GM18517 (cell line): ENCODE results near the gene TRAF7.
"Not testable (repeated sequence)": the region's sequence is repeated elsewhere in the genome, so short reads cannot be mapped to it uniquely, and the experiment has no call there.

Experiments
- ATAC-seq: cut with Tn5 transposase; IDR thresholded peaks from one replicate; pipeline ENCODE4 v1.9.1; 2021; ENCODE audit warnings: mild to moderate bottlenecking, moderate library complexity; ENCODE audit not compliant: unreplicated experiment

TRAF7 gene

DNA sequence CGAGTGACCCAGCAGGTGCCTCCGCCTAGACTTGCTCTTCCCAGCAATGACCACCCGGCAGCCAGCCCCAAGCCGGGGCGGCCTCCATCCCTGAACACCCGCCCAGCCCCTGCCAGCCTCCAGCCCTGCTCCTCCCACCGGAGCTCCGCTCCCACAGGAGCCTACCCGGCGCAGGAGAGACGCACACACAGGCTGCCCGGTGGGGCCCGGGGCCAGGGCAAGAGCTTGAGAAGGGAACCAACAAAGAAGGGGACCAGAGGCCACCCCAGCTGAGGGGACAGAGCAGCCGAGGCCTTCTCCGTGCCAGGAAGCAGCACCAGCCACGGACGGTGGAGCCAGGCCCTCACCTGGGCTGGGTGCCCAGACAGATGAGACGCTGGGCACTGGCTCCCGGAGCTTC is 33.7 kb upstream of the TRAF7 start:
- ATAC-seq: no peak

DNA sequence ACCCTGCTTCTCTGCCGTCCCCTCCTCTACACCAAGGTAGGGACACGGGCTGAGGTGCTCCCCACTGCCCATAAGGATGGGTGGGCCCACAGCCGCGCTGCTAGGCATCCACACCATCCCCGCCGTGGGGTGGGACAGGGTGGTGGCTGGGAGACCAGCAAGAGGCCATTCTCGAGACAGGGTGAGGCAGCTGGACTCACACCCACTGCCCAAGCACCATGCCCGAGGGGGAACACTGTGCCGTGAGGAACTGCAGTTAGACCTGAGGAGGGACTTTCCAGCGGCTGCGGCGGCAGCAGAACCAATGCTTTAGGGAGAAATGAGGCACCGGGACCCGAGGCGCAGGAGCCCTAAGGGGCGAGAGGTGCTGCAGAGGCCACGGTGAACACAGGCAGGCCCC is 33.2 kb upstream of the TRAF7 start:
- ATAC-seq: no peak

DNA sequence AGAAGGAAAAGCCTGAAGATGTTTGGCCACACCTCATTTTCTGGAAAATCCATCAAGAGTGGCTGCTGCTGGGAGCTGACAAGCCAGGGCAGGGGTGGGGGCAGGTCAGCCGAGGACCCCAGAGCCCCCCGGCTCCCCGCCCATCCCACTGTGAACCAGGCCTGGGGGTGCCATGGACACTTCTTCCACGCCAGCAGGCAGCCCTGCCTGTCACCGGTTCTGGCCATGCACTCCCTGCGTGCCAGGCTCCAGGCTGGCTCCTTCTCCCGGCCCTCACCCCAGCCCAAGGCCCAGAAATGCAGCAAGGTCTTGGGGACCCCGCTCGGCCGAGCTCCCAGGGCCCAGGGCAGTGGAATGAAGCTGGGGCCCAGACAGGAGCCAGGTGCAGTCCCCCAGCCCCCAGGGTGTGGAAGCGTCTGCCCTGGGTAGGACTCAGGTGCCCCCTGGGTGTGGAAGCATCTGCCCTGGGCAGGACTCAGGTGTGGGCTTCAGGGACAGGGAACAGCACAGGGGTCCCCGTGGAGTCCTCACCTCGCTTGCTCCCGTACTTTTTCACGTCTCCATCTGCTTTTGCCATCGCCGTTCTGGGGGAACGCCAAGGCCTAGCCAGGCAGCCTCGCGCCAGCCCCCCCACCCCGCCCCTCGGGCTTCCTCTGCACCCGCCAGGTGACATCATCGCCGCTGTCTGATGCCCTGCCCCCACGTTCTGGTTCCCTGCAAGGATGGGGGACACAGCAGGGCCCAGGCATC is 32.5 kb upstream of the TRAF7 start:
- ATAC-seq: not testable (repeated sequence)

DNA sequence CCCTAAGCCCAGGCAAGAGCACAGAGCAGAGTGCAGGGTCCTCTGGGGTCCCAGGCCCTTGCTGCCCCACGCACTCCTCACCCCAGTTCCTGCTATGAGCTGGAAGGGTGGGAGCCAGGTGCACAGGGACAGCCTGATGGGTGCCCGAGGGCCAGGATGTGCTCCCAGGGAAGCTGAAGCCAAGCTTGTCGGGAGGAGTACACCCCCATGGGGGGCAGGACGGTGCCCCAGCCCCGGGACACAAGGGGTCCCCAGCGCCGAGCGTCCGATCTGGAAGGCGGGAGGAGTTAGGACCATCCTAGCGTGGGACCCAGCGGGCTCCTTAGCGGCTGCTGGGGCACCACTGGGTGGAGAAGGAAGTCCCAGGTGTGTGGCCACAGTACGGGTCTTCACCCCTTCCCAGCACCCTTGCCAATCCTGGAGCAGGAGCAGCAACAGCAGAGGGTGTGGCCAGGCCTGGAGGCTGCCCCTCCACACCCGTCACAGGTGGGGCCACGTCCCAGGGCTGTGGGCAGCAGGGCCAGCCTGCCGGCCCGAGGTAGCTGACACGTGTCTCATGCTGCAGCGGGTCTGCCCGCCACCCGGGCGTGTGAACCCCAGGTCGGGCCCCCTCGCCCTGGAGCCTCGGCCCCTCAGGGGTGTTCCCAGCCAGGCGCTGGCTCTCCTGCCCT is 31.7 kb upstream of the TRAF7 start:
- ATAC-seq: not testable (repeated sequence)

DNA sequence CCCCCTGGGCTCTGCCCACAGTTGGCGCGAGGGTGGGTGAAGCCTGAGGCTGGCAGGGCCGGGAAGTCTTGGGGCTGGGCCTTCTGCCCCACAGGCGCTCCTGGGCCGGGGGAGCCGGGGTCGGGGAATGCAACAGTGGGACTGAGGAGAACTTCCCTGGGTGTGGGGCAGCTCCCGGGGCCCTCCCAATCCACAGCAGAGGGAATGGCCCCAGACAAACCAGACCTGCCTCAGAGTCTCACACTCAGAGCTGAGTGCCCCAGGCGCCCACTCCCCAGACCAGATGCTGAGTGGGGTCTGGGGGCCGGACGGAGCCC is 31.2 kb upstream of the TRAF7 start:
- not testable (repeated sequence) for ATAC-seq

DNA sequence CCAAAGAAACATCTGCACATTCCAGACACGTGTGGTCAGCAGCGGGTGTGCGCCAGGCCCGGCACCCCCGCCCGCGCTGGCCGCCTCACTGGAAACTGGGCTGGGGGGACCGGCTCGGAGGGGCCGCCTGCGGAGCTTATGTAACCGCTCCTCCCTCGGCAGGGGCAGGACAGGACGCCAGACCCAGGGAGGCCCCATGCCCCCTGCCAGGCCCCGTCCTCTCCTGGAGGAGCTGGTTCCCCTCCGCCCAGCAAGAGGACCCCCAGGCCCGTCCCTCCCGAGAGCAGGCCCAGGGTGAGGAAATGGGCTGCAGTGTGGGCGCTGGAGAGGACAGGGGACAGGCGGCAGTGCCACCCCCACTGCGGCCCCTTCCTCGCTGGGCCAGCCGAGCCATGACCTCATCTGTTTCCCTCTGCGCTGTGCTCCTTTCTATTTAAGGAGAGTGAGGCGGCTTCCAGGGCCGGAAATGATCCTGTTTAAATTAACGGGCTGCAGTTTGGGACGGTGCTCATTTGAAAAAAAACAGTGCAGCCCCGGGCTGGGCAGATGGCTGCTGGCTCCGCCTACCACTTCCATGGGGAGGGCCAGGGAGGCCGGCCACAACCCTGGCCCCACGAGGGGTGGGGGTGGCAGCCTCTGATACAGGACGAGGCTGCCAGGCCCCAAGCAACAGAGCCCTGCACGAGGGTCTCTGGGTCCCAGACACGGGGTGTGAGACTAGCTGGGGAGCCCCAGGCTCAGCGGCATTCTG is 30.7 kb upstream of the TRAF7 start:
- not testable (repeated sequence) for ATAC-seq

DNA sequence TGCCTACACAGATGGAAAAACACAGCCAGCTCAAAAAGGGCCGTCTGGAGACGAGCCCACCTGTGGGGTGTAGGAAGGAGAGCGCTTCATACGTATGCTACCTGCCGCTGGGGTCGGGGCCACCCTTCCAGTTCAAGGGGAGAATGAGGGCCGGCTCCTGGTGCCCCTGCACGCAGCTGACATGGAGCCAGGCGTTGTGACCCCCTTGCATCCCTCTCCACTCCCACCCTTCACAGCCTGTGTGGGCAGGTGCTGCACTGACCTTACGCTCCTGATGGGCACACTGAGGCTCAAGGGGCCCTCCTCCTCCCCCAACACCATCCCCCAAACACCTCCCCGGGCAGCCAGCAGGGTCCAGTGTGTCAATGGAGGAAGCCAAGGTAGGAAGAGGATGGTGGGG is 30.0 kb upstream of the TRAF7 start:
- not testable (repeated sequence) for ATAC-seq

DNA sequence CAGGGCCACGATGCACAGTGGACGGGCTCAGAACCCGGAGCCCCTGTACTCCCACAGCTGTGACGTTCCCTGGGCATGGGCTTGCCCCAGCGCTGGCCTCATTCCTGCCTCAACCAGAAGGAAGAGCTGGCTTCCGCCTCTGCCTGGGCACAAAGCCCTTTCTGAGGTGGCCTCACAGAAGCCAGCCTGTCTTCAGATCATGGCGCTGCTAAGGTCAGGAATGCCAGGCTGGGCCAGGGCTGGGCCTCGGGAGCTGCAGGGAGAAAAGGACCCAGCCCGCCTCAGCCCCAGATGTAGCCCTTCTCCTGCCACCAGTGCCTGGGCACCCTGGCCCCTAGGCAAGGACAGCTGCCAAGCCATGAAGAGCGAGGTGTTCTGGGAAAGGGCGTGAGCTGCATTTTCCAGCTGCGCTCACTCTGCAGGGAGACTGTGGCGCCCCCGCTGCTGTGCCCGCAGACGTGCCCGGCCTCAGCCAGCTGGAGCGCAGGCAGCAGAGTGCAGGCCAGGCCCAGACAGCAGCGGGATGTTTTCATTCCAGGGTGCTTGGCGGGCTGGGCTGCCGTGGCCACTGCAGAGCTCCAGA is 29.3 kb upstream of the TRAF7 start:
- not testable (repeated sequence) for ATAC-seq

DNA sequence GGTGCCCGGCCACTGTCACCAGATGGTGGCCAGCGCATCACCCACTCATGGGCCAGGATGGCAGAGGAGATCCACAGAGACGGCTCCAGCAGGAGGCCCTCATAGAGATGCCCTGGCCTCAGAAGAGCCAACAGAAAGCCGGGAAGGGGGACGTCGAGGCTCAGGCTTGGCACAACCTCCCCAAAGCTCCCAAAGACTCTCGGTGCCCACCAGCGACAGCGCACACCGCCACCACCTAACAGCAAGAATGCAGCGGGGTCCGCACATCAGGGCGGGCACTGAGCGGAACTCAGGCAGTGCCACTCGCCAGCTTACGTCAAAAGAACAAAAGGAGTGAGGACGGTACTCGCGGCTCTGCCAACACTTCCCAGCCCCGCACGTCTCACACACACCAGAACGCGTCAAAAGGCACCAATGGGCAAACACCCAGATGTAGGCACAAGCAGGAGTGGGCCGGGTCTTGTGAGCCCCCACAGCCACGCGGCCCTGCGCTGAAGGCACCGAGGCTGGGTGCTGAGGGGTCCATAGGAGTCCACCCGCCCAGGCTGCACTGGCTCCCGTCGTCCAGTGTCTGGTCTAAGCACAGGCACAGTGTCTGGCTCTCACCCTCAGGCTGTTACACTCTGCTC is 28.5 kb upstream of the TRAF7 start:
- not testable (repeated sequence) for ATAC-seq

DNA sequence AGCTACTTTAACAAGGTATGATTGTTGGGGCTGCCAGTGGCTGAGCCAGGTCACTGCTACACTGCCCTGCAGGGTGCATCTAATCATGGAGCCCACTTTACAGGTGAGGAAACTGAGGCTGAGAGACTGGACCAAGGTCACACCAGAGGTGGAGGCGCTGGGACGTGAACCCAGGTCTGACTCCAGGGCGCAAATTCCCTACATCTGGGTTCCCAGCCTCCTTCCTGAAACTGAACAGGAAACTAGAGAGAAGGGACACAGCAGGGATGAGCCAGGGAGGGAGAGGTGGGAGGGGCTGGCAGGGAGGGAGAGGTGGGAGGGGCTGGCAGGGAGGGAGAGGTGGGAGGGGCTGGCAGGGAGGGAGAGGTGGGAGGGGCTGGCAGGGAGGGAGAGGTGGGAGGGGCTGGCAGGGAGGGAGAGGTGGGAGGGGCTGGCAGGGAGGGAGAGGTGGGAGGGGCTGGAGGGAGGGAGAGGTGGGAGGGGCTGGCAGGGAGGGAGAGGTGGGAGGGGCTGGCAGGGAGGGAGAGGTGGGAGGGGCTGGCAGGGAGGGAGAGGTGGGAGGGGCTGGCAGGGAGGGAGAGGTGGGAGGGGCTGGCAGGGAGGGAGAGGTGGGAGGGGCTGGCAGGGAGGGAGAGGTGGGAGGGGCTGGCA is 27.8 kb upstream of the TRAF7 start:
- not testable (repeated sequence) for ATAC-seq

DNA sequence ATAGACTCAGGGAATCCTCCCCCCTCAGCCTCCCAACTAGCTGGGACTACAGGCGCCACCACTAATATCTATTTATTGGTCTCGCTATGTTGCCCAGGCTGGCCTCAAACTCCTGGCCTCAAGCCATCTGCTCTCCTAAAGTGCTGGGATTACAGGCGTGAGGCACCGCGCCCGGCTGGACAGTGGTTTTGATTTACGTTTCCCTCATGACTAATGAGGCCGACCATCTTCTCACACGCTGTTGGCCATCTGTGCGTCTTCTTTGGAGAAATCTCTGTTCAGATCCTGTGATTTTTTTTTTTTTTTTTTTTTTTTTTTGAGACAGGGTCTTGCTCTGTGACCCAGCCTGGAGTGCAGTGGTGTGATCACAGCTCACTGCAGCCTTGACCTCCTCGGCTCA is 26.3 kb upstream of the TRAF7 start:
- not testable (repeated sequence) for ATAC-seq

DNA sequence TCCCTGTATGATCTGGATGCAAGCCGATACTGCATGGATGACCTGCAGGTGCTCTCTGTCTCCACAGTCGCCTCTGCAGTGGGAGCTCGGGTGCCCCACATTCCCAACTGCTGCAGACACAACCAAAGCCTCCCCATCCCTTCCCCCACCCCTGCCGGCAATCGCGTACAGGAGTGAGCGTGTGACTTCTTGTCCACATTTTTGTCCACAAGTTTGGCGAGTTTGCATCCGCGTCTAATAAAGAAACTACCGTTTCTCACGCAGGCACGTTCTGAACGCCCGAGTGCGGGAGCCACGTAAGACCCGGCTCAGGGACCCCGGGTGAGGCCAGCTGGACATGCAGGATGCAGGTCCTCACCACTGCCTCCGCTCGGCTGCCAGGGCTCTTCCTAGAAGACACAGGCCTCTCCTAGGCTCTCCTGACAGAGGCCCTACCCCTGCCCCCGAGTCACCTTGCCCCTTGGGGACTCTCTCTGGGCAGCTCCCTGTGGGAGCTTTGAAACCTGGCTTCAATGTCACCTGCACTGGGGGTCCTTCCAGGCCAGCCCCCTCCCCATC is 25.6 kb upstream of the TRAF7 start:
- ATAC-seq: not testable (repeated sequence)

DNA sequence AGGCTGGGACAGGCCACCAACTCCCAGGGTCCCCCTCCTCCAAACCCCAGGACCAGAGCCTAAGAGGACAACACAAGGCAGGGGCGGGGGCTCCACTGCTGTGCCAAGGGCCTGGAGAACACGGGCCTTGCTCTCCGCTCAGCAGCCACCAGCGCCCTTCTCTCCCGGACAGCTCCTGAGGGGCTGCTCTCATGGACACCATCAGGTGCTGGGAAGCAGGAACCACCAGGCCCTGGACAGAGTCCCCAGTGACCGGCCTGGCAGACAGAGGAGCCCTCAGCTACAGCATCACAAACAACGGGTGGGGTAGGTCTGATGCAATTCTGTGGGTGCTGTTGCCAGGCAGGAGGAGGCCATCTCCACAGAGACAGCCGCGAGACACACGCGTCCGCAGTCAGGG is 21.8 kb upstream of the TRAF7 start:
- ATAC-seq: not testable (repeated sequence)

DNA sequence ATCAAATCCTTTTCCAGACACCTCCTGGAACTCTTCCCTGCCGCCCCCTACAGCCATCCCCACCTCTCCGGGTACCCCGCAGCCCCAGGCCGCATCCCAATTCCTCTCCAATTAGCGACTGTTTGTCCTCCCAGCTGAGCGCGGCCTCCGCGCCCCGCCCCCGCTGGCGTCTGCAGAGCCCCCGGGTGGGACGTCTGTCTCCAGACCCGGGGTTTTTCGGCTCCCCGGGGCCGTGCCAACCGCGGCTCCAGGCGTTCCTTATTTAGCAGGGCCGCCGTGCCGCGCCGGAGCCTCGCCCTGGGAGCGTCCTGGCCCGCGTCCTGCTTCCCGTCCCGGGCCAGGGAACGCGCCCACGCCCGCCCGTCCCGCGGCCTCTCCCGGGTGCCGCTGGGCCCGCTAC is 20.5 kb upstream of the TRAF7 start:
- ATAC-seq: not testable (repeated sequence)

DNA sequence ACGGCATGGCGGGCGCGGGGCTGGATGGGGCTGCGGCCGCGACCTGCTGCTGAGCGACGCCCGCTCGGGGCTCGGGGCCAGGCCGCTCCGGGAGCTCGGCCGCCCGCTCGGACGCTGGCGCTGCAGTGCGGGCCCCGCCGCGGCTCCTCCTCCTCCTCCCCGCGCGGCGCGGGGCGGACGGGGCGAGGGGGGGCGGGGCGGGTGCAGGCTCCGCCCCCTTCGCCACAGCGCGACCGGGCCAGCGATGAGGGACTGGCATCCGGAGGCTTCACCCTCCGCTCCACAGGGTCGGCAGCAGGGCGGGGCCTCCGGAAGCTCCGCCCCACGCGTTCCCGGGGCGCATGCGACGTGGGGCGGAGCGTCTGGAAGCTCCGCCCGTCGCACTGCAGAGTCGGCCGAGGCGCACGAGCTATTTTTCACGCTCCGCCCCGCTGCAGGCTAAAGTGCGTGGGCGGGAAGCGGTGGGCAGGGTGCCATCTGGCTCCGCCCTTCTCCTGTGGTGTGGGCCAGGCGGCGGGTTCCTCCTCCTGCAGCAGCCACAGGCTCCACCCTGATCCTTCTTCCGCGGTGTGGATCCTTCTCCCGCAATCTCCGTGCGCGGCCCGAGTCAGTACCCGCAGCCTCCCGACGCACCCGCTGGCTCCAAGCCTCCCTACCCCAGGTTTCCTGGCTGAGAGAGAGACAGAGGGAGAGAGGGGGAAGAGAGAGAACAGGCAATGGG is 19.7 kb upstream of the TRAF7 start, which contains the start of gene PKD1:
TSS of gene PKD1 (minus strand) at position 129 of the 721 bp plus-strand sequence. CDS start 209 bp downstream, outside the sequence.
- ATAC-seq: not testable (repeated sequence)

DNA sequence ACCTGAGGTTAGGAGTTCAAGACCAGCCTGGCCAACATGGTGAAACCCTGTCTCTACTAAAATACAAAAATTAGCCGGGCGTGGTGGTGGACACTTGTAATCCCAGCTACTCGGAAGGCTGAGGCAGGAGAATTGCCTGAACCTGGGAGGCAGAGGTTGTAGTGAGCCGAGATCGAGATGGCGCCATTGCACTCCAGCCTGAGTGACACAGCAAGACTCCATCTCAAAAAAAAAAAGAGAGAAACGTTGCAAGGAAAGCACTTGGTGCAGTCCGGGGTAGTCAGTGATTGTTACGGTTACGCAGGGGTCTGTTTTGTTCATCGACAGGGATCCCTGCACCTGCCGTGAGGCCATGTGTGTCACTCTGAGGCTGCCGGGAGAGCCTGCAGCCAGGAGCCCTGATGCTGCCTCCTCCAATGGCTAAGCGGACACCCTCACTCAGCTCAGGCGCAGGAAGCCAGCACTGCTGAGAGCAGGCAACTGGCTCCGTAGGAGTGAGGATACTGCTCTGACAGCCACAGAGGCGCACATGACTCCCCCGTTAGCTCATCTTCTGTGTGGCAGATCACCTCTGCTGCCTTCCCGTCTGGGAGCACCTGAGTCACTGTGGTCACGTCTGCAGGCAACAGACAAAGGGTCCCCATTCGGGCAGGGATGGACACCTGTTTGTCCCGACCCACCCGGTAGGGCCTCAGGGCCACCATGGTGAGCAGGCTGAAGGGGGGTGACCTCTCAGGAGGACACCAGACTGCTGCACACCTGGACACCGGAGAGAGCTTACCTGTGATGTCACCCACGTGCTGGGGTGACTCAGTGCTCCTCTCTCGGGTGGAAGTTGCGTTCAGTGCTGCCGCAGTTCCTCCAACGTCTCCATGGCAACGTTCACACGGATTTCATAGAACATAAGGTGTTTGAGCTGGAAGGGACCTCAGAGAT is 12.4 kb upstream of the TRAF7 start:
- ATAC-seq: no peak

DNA sequence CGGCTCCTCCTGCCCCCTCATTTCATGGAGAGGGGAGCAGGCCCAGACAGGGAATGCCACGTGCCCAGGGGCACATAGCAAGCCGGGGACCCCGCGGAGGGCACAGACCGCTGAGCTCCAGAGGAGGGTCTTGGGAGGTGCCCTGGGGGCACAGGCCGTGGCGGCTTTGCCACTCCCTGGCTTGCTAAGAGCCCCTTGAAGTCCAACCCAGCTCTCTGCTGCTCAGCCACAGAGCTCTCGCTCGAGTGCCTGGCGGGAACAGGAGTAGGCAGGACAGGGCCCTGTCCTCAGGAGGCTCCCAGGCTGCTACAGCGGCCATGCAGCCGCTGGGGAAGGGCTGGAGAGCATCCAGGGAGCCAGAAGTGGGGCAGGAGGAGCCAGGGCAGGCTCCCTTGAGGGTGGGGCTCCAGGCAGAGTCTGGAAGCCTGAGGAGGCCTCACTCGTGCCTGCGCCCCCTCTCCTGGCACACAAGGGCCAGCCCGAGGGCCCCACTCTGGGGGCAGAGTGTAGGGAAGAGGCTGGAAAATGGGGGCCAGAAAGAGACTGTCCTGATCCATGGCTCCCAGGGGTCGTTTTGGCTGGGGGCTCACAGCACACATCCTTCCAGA is 11.6 kb upstream of the TRAF7 start:
- no peak for ATAC-seq

DNA sequence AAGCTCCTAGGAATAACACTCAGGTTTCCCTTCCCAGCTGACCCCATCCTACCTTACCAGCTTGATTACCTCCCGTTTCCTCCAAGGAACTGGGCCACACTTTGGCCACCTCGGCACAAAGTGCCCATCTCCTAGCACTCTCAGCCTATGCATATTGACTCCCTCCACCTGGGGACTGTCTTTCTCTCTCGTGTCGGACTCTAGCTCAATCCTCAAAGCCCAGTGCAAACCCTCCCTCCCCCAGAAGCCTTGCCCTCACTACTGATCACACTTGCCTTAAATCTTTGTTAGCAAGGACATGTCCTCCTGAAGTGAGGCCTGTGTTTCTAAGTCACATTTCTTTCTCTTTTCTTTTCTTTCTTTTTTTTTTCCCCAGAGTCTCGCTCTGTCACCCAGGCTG is 9.7 kb upstream of the TRAF7 start:
- no peak for ATAC-seq
